OCI-LY3 (cell line): ENCODE results near the gene GAMT.
A peak's percentile ranks its signal among the peaks of the same experiment; 100 is the strongest.

ENCODE experiments used
- H2AFZ ChIP-seq: fragments of 200-600, 300-600 bp; shearing (Covaris generic); 2 replicates; pipeline ENCODE4 v1.6.0; 2014; ENCODE audit warnings: antibody characterized with exemption, low read depth, low read length
- H3K27ac ChIP-seq: fragments of 200-600, 300-600 bp; sonication (generic); 2 replicates; pipeline ENCODE4 v1.5.1; 2014; ENCODE audit warnings: mild to moderate bottlenecking, low read length, moderate library complexity, mixed read lengths
- H3K27me3 ChIP-seq: fragments of 200-600, 300-600 bp; sonication (generic); 2 replicates; pipeline ENCODE4 v1.6.1; 2014; ENCODE audit warnings: low read depth, low read length, mixed read lengths
- H3K36me3 ChIP-seq: fragments of 200-600, 300-600 bp; sonication (generic); replicated peaks from 2 replicates; pipeline ENCODE3; 2014; ENCODE audit warnings: low read depth, low read length, mixed read lengths
- H3K4me1 ChIP-seq: fragments of 300-600, 200-600 bp; sonication (generic); 2 replicates; pipeline ENCODE4 v1.6.1; 2014; ENCODE audit warnings: low read length, mixed read lengths
- H3K4me2 ChIP-seq: fragments of 200-600, 300-600 bp; sonication (generic); 2 replicates; pipeline ENCODE4 v1.6.1; 2014; ENCODE audit warnings: low read length, mixed read lengths
- H3K4me3 ChIP-seq: fragments of 300-600, 200-600 bp; sonication (generic); 2 replicates; pipeline ENCODE4 v1.5.1; 2014; ENCODE audit warnings: antibody characterized with exemption, mild to moderate bottlenecking, low read length, moderate library complexity
- H3K79me2 ChIP-seq: fragments of 300-600, 200-600 bp; shearing (Covaris generic); 2 replicates; pipeline ENCODE4 v1.6.1; 2014; ENCODE audit warnings: mild to moderate bottlenecking, low read length, mixed read lengths
- H3K9ac ChIP-seq: fragments of 300-600, 200-600 bp; shearing (Covaris generic); 2 replicates; pipeline ENCODE4 v1.6.0; 2014; ENCODE audit warnings: mild to moderate bottlenecking, low read length, moderate library complexity
- H3K9me3 ChIP-seq: fragments of 200-600, 300-600 bp; shearing (Covaris generic); 2 replicates; pipeline ENCODE4 v1.6.1; 2014; ENCODE audit warnings: low read length, mixed read lengths; ENCODE audit not compliant: insufficient read depth
- H4K20me1 ChIP-seq: fragments of 200-600, 300-600 bp; sonication (generic); 2 replicates; pipeline ENCODE4 v1.6.1; 2016; ENCODE audit warnings: low read length, mixed read lengths; ENCODE audit not compliant: insufficient read depth
- CTCF ChIP-seq: fragments of 200-600, 300-600 bp; sonication (generic); IDR thresholded peaks from 2 replicates; pipeline ENCODE4 v1.5.1; 2014; ENCODE audit warnings: antibody characterized with exemption, low read length, low read depth
- EZH2phosphoT487 ChIP-seq: fragments of 200-600 bp; shearing (Covaris generic); IDR thresholded peaks from 2 replicates; pipeline ENCODE4 v1.6.1; 2018; ENCODE audit warnings: antibody characterized with exemption, mixed run types, low read depth

Gene GAMT

GRCh38 chr19:1355568-1356507 is 45.5 kb downstream of the GAMT start:
- TF ChIP-seq EZH2phosphoT487: no peak
- no peak for TF ChIP-seq CTCF
- H4K20me1 ChIP-seq: no peaks in the 10 kb centered on the region
- no peak overlapping the region for H3K27ac ChIP-seq
- no peaks in the 10 kb centered on the region for H3K9me3 ChIP-seq
- peaks cover 9% of the 10 kb centered on the region for H3K4me1 ChIP-seq
- H3K9ac ChIP-seq: peak overlapping the region; percentile 84
- H3K4me3 ChIP-seq: peak overlapping the region; percentile 97
- H3K79me2 ChIP-seq: peaks cover 11% of the 10 kb centered on the region; the same call in 1 of the 2 replicates
- no peaks in the 10 kb centered on the region for H3K27me3 ChIP-seq
- peaks cover 24% of the 10 kb centered on the region for H3K36me3 ChIP-seq
- no peak overlapping the region for H2AFZ ChIP-seq
- H3K4me2 ChIP-seq: peak overlapping the region; percentile 91

GRCh38 chr19:1354970-1355567 is 46.3 kb downstream of the GAMT start:
- Histone ChIP-seq H3K4me1 (peaks cover 11% of the 10 kb centered on the region), H3K36me3 (peaks cover 17% of the 10 kb centered on the region), H4K20me1 (no peaks in the 10 kb centered on the region), H3K27me3 (no peaks in the 10 kb centered on the region), H3K9me3 (no peaks in the 10 kb centered on the region), H2AFZ (peak overlapping the region; percentile 26; the same call in 1 of the 2 replicates), H3K27ac (no peak overlapping the region), H3K4me2 (peak overlapping the region; percentile 91), H3K79me2 (peaks cover 11% of the 10 kb centered on the region; the same call in 1 of the 2 replicates), H3K4me3 (peak overlapping the region; percentile 97), H3K9ac (peak overlapping the region; percentile 84)
- no peak for TF ChIP-seq CTCF
- TF ChIP-seq EZH2phosphoT487: no peak

- TF ChIP-seq CTCF (no peak), EZH2phosphoT487 (no peak)
- Histone ChIP-seq H3K9ac (no peak overlapping the region), H3K79me2 (peaks cover 11% of the 10 kb centered on the region; the same call in 1 of the 2 replicates), H3K4me3 (no peak overlapping the region), H3K9me3 (no peaks in the 10 kb centered on the region), H3K36me3 (peaks cover 6% of the 10 kb centered on the region), H2AFZ (no peak overlapping the region), H4K20me1 (no peaks in the 10 kb centered on the region), H3K4me1 (peaks cover 24% of the 10 kb centered on the region), H3K27me3 (peaks cover 11% of the 10 kb centered on the region), H3K27ac (no peak overlapping the region), H3K4me2 (no peak overlapping the region)
These were observed 48.2 kb downstream of the GAMT start for GRCh38 chr19:1353144-1353543.

- H3K4me3 ChIP-seq: no peak overlapping the region
- no peak overlapping the region for H2AFZ ChIP-seq
- H3K9me3 ChIP-seq: no peaks in the 10 kb centered on the region
- no peaks in the 10 kb centered on the region for H3K36me3 ChIP-seq
- no peak overlapping the region for H3K9ac ChIP-seq
- no peak overlapping the region for H3K4me2 ChIP-seq
- H3K79me2 ChIP-seq: peaks cover 11% of the 10 kb centered on the region; the same call in 1 of the 2 replicates
- no peak overlapping the region for H3K27ac ChIP-seq
- peaks cover 25% of the 10 kb centered on the region for H3K4me1 ChIP-seq
- H3K27me3 ChIP-seq: peaks cover 11% of the 10 kb centered on the region
- no peaks in the 10 kb centered on the region for H4K20me1 ChIP-seq
- no peak for TF ChIP-seq CTCF
- no peak for TF ChIP-seq EZH2phosphoT487
These were observed 49.9 kb downstream of the GAMT start for GRCh38 chr19:1351381-1351851.
